Cortex of kidney (tissue), 1 donor: ENCODE data around the gene ZNF430.
"Not testable (repeated sequence)": the region's sequence is repeated elsewhere in the genome, so short reads cannot be mapped to it uniquely, and the experiment has no call there.

Source experiments
- DNase-seq: peaks from one replicate; lab custom pipeline; 2025; lab: John Stamatoyannopoulos, UW

ZNF430 gene

GRCh38 chr19:21020298-21021227, at the start of gene ZNF430:
Gene ZNF430, plus strand, starts transcription at chr19:21020657. Its CDS starts 144 bp downstream, at chr19:21020801.
- no peak for DNase-seq

DNA sequence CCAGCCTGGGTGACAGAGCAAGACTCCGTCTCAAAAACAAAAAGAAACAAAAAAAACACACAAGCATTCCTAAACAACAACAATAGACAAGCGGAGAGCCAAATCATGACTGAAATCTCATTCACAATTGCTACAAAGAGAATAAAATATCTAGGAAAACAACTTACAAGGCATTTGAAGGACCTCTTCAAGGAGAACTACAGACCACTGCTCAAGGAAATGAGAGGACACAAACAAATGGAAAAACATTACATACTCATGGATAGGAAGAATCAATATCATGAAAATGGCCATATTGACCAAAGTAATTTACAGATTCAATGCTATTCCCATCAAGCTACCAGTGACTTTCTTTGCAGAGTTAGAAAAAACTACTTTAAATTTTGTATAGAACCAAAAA, 27.7 kb upstream of the ZNF430 start:
- not testable (repeated sequence) for DNase-seq

GRCh38 chr19:20999731-21000352, 20.6 kb upstream of the ZNF430 start:
- DNase-seq = no peak

DNA sequence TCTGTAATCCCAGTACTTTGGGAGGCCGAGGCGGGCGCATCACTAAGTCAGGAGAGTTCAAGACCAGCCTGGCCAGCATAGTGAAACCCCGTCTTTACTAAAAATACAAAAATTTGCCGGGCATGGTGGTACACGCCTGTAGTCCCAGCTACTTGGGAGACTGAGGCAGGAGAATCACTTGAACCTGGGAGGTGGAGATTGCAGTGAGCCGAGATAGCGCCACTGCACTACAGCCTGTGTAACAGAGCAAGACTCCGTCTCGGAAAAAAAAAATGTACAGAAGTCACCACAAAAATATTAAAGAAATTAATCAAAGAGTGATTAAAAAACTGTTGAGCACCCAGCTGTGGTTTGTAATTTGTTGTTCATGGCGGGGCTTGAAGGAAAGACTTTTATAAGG, 781 bp downstream of the ZNF430 start:
- not testable (repeated sequence) for DNase-seq

- no peak for DNase-seq
Measured at GRCh38 chr19:21022996-21023395, 2.5 kb downstream of the ZNF430 start.

- no peak for DNase-seq
Measured at GRCh38 chr19:21023901-21024300, 3.4 kb downstream of the ZNF430 start.

DNA sequence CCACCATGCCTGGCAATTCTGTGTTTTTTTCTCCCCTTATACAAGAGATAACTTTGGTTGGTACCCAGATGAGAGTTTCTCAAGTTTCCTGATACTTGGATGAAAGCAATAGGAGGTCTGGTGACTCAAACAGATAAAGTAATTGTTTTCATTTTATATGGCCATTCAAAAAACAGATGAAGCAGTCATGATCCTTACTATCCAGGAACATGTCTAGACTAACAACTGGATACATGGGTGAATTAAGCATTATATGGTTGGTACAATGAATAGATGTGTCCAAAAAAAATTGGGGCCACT, 8.5 kb downstream of the ZNF430 start:
- DNase-seq = no peak

DNA sequence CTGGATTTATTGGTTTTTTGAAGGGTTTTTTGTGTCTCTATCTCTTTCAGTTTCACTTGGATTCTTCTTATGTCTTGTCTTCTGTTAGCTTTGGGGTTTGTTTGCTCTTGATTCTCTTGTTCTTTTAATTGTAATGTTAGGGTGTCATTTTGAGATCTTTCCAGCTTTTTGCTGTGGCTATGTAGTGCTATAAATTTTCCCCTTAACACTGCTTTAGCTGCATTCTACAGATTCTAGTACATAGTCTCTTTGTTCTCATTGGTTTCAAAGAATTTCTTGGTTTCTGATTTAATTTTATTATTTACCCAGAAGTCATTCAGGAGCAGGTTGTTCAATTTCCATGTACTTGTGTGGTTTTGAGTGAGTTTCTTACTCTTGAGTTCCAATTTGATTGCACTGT, 24.6 kb downstream of the ZNF430 start:
- no peak for DNase-seq

GRCh38 chr19:21046489-21046888, 26.0 kb downstream of the ZNF430 start:
- no peak for DNase-seq

DNA sequence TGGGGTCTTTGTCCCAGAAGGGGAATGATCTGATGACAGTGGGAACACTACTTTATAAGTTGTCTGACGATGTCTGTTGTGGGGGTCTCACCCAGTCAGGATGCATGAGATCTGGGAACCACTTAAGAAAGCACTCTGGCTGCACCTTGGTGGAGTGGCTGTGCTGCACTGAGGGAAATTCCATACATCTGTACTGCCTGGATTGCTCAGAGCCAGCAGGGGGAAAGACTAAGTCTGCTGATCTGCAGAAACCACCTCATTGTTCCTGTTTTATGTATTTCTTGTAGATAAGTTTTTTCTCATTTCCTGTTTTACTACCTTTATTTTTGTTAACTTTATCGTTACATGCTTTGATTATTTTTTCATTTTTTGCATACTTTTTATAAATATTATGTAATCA, 27.3 kb downstream of the ZNF430 start:
- DNase-seq = no peak

DNA sequence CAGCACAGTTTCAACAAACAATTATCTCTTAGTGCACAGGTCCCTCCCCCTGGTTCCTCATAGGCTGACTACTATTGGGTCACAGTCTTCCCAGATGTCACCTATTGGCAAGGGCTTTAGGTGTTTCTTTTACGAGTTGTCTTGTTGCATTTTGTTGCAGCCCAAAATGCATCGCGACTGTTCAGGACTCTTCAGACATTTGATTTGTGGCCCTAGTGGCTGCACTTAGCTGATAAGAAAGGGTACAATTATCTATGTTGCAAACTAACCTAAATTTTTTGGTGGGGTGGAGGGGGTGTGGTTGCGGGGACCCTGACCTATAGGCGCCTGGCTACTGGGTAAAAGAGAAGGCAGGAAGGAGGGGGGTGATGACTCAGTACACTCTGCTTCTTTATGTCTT, 32.4 kb downstream of the ZNF430 start:
- no peak for DNase-seq

GRCh38 chr19:21065336-21065735, 44.9 kb downstream of the ZNF430 start:
- DNase-seq = no peak

GRCh38 chr19:21082011-21082975, 61.8 kb downstream of the ZNF430 start, which contains the start of gene ZNF714:
Gene ZNF714, plus strand, starts transcription at chr19:21082203. Its CDS starts 16,066 bp downstream, at chr19:21098269.
- no peak for DNase-seq

GRCh38 chr19:21084343-21084742, 63.9 kb downstream of the ZNF430 start:
- no peak for DNase-seq

DNA sequence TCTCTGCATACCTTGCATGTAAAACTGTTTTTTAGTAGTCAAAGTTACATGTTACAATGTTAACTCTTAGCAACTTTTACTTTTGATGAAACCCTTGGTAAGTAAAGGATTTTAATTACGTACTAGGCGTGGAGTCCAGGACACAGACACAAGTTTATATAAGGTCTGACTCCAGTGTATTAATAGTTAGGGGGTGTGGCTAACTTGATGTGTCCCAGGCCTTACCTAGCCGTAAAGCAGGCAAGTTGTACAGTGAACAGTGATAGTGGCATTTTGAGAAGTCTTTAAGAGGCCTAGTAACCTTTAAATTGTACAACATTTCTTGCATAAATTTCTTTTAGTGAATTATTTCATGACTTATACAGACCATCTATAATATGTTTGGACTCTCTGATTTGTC, 67.4 kb downstream of the ZNF430 start:
- DNase-seq = no peak

DNA sequence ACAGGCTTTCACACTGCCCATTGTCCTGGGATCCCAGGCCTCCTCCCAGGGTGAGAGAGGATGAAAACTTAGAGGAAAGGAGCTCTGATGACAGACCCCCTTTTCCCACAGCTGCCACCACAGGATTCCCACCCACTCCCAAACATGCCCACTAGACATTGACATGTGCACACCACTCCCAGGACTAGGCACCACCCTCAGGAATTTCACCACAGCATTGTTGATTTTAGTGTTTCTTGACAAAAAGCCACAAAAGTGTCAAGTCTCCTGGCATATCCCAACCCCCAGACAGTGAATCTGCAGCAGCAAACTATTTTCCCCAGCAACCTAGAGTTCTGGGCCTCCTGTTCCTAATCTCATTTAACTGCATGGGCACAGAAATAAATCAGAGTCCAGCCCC, 71.7 kb downstream of the ZNF430 start:
- no peak for DNase-seq

DNA sequence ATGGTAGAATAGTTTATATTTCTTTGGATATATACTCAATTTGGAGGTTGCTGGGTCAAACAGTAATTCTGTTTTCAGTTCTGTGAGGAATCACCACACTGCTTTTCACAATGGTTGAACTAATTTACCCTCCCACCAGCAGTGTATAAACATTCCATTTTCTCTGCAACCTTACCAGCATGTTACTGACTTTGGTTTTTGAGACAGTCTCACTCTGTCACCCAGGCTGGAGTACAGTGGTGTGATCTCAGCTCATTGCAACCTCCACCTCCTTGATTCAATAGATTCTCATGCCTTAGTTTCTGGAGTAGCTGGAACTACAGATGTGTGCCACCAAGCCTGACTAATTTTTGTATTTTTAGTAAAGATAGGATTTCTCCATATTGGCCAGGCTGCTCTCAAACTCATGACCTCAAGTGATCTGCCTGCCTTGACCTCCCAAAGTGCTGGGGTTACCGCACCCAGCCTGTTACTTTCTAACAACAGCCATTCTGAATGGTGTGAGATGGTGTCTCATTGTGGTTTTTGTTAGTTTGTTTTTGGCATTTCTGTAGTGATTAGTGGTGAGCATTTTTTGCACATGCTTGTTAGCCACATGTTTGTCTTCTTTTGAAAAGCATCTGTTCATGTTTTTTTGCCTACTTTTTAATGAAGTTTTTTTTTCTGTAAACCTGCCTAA, 74.0 kb downstream of the ZNF430 start:
- DNase-seq = no peak

DNA sequence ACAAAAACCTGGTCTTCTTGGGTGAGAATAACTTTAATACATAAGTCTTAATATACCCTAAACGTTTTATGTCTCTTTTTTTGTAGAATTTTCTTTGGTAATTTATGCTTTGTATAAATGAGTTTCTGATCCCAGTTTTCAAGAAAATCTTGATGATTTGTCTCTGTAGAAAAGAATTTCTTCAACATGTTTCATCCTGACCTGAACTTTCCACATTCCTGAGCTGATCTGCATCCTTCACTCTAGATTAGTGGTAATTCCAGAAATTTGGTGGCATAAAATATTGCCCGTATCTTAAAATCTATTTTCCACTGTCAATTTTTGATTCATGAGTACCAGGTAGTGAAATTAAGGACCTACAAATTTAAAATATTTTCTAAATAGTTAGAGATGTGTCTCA, 77.8 kb downstream of the ZNF430 start:
- no peak for DNase-seq

DNA sequence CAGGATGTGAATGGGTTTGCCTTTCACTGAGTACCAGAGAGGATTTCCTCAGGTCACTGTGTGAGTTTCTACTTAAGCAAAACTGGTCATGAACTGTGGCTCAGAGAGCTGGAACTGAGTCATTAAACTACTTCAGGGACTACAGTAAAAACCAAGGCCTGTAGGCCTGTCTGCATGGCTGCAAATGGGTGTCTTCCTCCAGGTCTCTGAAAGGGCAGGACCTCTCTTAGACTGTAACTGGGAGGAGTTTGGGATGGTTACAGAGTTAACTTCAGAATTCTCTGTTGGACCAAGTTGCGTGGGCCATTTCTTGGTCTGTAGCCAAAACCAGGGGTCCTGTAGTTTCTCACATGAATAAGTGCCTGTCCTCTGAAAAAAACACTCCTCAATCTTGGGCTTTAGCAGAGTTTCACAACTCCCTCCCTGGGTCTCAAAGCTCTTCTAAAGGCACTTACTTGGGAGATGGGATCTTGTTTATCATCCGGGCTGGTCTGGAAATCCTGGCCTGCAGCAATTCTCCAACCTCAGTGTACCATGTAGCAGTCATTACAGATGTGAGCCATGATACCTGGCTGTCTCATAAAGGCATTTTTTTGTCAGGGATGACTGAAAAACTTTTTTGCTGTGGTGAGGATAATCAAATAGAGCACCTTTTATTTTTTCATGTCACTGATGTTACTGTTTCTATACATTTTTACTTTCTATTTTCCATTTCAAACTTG, 81.2 kb downstream of the ZNF430 start:
- no peak for DNase-seq

DNA sequence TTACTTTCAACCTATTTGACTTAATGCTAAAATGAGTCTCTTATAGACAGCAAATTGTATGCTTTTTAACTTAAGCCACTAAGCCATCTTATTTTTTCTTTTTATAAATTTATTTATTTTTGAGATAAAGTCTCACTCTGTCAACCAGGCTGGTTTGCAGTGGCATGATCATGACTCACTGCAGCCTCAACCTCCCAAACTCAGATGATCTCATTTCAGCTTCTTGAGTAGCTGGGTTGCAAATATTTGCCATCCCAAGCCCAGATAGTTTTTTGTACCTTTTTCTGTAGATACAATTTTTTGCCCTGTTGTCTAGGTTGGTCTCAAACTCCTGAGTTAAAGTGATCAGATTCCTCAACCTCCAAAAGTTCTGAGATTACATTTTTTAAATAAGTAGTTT, 88.7 kb downstream of the ZNF430 start:
- DNase-seq = no peak
